A673 (cell line): ENCODE measurements around the gene NOPCHAP1.

Experiments used
- EZH2 ChIP-seq: fragments of 200-600 bp; sonication (generic); IDR thresholded peaks from 2 replicates; pipeline ENCODE4 v1.6.1; 2017; ENCODE audit warnings: borderline replicate concordance, low read depth, mild to moderate bottlenecking, mixed read lengths, antibody characterized with exemption, low read length; ENCODE audit not compliant: poor library complexity, severe bottlenecking
- TF ChIP-seq, protein P1 (sequence below): fragments of 300-800, 200-600 bp; sonication (generic); conservative IDR thresholded peaks from 2 replicates; pipeline ENCODE4 v1.5.1; 2017; ENCODE audit warnings: low read depth, mild to moderate bottlenecking, antibody characterized with exemption, low read length, moderate library complexity, mixed read lengths

- TF ChIP-seq, protein P1, sequence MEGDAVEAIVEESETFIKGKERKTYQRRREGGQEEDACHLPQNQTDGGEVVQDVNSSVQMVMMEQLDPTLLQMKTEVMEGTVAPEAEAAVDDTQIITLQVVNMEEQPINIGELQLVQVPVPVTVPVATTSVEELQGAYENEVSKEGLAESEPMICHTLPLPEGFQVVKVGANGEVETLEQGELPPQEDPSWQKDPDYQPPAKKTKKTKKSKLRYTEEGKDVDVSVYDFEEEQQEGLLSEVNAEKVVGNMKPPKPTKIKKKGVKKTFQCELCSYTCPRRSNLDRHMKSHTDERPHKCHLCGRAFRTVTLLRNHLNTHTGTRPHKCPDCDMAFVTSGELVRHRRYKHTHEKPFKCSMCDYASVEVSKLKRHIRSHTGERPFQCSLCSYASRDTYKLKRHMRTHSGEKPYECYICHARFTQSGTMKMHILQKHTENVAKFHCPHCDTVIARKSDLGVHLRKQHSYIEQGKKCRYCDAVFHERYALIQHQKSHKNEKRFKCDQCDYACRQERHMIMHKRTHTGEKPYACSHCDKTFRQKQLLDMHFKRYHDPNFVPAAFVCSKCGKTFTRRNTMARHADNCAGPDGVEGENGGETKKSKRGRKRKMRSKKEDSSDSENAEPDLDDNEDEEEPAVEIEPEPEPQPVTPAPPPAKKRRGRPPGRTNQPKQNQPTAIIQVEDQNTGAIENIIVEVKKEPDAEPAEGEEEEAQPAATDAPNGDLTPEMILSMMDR, result no peak
- no peak for TF ChIP-seq EZH2
Measured at GRCh38 chr12:104958001-104958804, 27.9 kb upstream of the NOPCHAP1 start, which contains the start of gene SLC41A2.
